Breast epithelium (tissue), 4 donors: ENCODE measurements around the gene SDK2. TPM values are rescaled to one million over a fixed set of nuclear protein-coding genes. Genes with fewer than 3 reads are reported as not detected.

Source experiments
- DNase-seq, 2 donors: peaks; one replicate each; pipeline ENCODE4 v3.0.0-alpha.2; 2019; ENCODE audit warnings: low spot score in 2 of 2
- H3K27ac ChIP-seq, 2 donors: fragments of 200-600 bp; sonication (generic) in 1 of 2; one replicate each; pipeline ENCODE4 v1.5.1; 2016 to 2019; ENCODE audit warnings: mild to moderate bottlenecking in 1 of 2
- H3K27me3 ChIP-seq, 2 donors: fragments of 200-600 bp; sonication (generic) in 1 of 2; one replicate each; pipeline versions ENCODE4 v1.5.1 to v1.6.0; 2017 to 2019; ENCODE audit warnings: control low read depth in 1 of 2, mild to moderate bottlenecking in 1 of 2
- H3K36me3 ChIP-seq: fragments of 200-600 bp; one replicate; pipeline ENCODE4 v1.5.1; 2019
- H3K4me1 ChIP-seq, 2 donors: fragments of 200-600 bp; sonication (generic); one replicate each; pipeline ENCODE4 v1.5.1; 2016 to 2019; ENCODE audit warnings: control low read depth in 1 of 2
- H3K4me3 ChIP-seq, 3 donors: fragments of 200-600 bp; sonication (generic); 1 replicate in 2 of 3; 2 replicates in 1 of 3; pipeline ENCODE4 v1.5.1; 2016 to 2019; ENCODE audit warnings: mild to moderate bottlenecking in 3 of 3, moderate library complexity in 2 of 3
- H3K9me3 ChIP-seq, 2 donors: fragments of 200-600 bp; sonication (generic) in 1 of 2; one replicate each; pipeline ENCODE4 v1.5.1; 2016 to 2019; ENCODE audit warnings: control low read depth in 1 of 2
- CTCF ChIP-seq, 3 donors: fragments of 450-650 bp; IDR thresholded peaks; one replicate each; pipeline ENCODE4 v1.5.1; 2016 to 2017; ENCODE audit warnings: antibody characterized with exemption in 3 of 3, mild to moderate bottlenecking in 3 of 3, moderate library complexity in 3 of 3
- POLR2A ChIP-seq: fragments of 450-650 bp; IDR thresholded peaks from one replicate; pipeline ENCODE4 v1.6.1; 2016; ENCODE audit warnings: antibody characterized with exemption, mild to moderate bottlenecking, moderate library complexity
- POLR2AphosphoS5 ChIP-seq, 3 donors: sonication (generic); formaldehyde crosslinking; IDR thresholded peaks; one replicate each; pipeline ENCODE4 v1.6.1; 2017; ENCODE audit warnings: antibody characterized with exemption in 3 of 3
- intact Hi-C: fragments of 100-400 bp; cut with DNase I; formaldehyde crosslinking; loops from one replicate; pipeline ENCODE4 v1.15.1; 2023; ENCODE audit warnings: low total_unique reads
- total RNA-seq, 3 donors: library from RNA; depleted of rRNA; stranded (reverse); fragments of >200 nt; gene quantifications; one replicate each; pipeline ENCODE4 v1.1.0, GENCODE V29; 2016

Gene SDK2
- total RNA-seq, 3 donors from 2014 or later: 0.16 to 2.9 (median 2.6) TPM

GRCh38 chr17:73293031-73293430 is 351.2 kb downstream of the SDK2 start:
- TF ChIP-seq CTCF (IDR thresholded peaks at IDR 0.05) (no peak), POLR2A (no peak), POLR2AphosphoS5 (IDR thresholded peaks at IDR 0.05) (no peak)
- intact Hi-C loops: no loop called here
- Histone ChIP-seq H3K4me1 (peaks cover 41 to 60% of the 10 kb centered on the region in 2 donors), H3K27ac (peak overlapping the region; percentile 95 to 99), H3K9me3 (no peaks in the 10 kb centered on the region), H3K4me3 (peak overlapping the region in 1 of 3 donors; percentile 61), H3K36me3 (no peaks in the 10 kb centered on the region), H3K27me3 (no peaks in the 10 kb centered on the region)
- no peak for DNase-seq

- Histone ChIP-seq H3K9me3 (no peaks in the 10 kb centered on the region), H3K27ac (peak overlapping the region; percentile 95 to 99), H3K4me1 (peaks cover 44 to 69% of the 10 kb centered on the region in 2 donors), H3K36me3 (no peaks in the 10 kb centered on the region), H3K4me3 (peak overlapping the region in 2 of 3 donors; percentile 17 to 61), H3K27me3 (no peaks in the 10 kb centered on the region)
- intact Hi-C loops: no loop called here
- TF ChIP-seq POLR2AphosphoS5 (IDR thresholded peaks at IDR 0.05) (peak in 1 of 3 donors; percentile 21), CTCF (IDR thresholded peaks at IDR 0.05) (no peak)
- no peak for DNase-seq
Observed at GRCh38 chr17:73292031-73292531, 352.2 kb downstream of the SDK2 start.

GRCh38 chr17:73291260-73291801 is 352.9 kb downstream of the SDK2 start:
- no peak for DNase-seq
- H3K4me1 ChIP-seq: peaks cover 48 to 74% of the 10 kb centered on the region in 2 donors
- H3K27me3 ChIP-seq: no peaks in the 10 kb centered on the region
- intact Hi-C loops: no loop called here
- H3K36me3 ChIP-seq: no peaks in the 10 kb centered on the region
- no peaks in the 10 kb centered on the region for H3K9me3 ChIP-seq
- H3K4me3 ChIP-seq: peak overlapping the region in 2 of 3 donors; percentile 17 to 61
- H3K27ac ChIP-seq: peak overlapping the region; percentile 95 to 99
- TF ChIP-seq CTCF (IDR thresholded peaks at IDR 0.05) (no peak), POLR2A (no peak), POLR2AphosphoS5 (IDR thresholded peaks at IDR 0.05) (no peak)

DNA sequence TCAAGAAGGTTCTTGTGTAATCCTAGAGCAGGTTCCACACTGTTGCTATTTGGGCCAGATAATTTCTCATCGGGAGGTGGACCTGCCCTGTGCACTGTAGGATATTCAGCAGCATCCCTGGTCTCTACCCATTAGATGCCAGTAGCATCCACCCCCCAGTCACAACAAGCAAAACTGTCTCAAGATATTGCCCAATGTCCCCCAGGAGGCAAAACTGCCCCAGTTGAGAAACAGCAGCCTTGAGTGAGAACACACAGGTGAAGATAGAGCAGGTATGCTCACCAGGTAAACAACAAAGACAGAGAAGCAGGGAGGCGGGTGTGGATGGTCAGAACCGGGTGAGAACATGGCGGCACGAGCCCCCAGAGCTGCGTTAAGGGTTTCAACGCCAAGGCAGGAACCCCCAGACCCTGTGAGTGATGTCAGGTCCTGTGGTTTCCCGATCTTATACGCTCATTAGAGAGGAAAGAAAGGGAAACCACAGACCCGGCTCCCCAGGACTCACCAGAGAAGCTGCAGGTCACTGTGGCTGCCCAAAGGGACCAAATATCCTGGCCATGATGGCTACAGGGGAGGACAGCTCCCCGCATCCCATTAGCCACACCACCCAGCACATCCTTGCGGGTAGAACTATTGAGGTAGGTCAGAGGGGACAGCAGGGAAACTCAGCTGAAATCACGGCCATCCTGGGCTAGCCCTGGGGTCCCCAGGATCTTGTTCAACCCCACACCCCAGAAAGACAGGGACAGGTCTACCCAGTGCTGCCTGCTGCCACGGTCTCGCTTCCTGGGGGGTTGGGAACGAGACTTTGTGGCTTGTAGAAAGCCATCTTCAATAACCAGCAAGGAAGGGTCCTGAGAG is 353.6 kb downstream of the SDK2 start:
- no peak for DNase-seq
- TF ChIP-seq POLR2AphosphoS5 (IDR thresholded peaks at IDR 0.05) (peak in 1 of 3 donors; percentile 30), CTCF (IDR thresholded peaks at IDR 0.05) (no peak)
- peaks cover 48 to 74% of the 10 kb centered on the region in 2 donors for H3K4me1 ChIP-seq
- H3K27ac ChIP-seq: peak overlapping the region; percentile 95 to 99
- no peaks in the 10 kb centered on the region for H3K9me3 ChIP-seq
- intact Hi-C loops: no loop called here
- H3K27me3 ChIP-seq: no peaks in the 10 kb centered on the region
- peak overlapping the region in 1 of 3 donors; percentile 61 for H3K4me3 ChIP-seq
- no peaks in the 10 kb centered on the region for H3K36me3 ChIP-seq
